Measurements from ENCODE around the gene BRPF1.

The BRPF1 gene

DNA sequence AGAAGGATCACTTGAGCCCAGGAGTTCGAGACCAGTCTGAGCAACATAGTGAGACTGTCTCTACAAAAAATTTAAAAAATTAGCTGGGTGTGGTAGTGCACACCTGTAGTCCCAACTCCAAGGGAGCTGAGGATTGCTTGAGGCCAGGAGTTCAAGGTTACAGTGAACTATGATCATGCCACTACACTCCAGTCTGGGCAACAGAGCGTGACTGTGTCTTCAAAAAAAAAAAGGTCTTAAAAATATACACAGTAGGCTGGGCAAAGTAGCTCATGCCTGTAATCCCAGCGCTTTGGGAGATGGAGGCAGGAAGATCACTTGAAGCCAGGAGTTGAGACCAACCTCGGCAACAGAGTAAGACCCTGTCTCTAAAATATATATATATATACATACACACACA lies 49.4 kb downstream of the BRPF1 start:
- H2BK5ac ChIP-seq (ENCODE audit: low read depth, low read length, poor library complexity, severe bottlenecking), result no peak overlapping the region
- H3K14ac ChIP-seq (ENCODE audit: low read length in 2 of 2), result no peak overlapping the region
- no peak overlapping the region for H3K23ac ChIP-seq (ENCODE audit: low read length in 2 of 2)
- peaks cover 6% of the 10 kb centered on the region for H3K79me1 ChIP-seq (replicated peaks; ENCODE audit: low read length, poor library complexity, severe bottlenecking)
- H2AK5ac ChIP-seq (ENCODE audit: low read length, severe bottlenecking), result no peak overlapping the region
- H2BK12ac ChIP-seq (ENCODE audit: low read length in 2 of 2), result no peak overlapping the region
- 94% methylated on average over 4 of the region's 4 CpGs for WGBS
- no peak overlapping the region for H3K4ac ChIP-seq (ENCODE audit: low read depth in 1 of 2, low read length in 2 of 2)
- DNase-seq, result no peak
- no peak overlapping the region for H4K91ac ChIP-seq (ENCODE audit: low read length)
- no peaks in the 10 kb centered on the region for H3K9me3 ChIP-seq (ENCODE audit: control insufficient read depth, low read length)
- no peak overlapping the region for H2BK15ac ChIP-seq (ENCODE audit: low read depth, poor library complexity, severe bottlenecking)
- H3K36me3 ChIP-seq (ENCODE audit: control insufficient read depth in 1 of 2, insufficient read depth in 2 of 2, low read depth in 1 of 2, low read length in 2 of 2), result peaks cover 40 to 58% of the 10 kb centered on the region in 2 experiments
- H3K4me3 ChIP-seq (ENCODE audit: insufficient read depth in 1 of 2, low read depth in 1 of 2, low read length in 2 of 2), result no peak overlapping the region
- no peak overlapping the region for H2AFZ ChIP-seq (ENCODE audit: low read depth, low read length)
- no peak overlapping the region for H3K4me2 ChIP-seq (ENCODE audit: low read length, poor library complexity, severe bottlenecking)
- H4K8ac ChIP-seq (ENCODE audit: low read length), result no peak overlapping the region
- no peak overlapping the region for H3K9ac ChIP-seq (ENCODE audit: low read length)
- H3K4me1 ChIP-seq (ENCODE audit: control insufficient read depth, insufficient read depth, low read depth, low read length), result peaks cover 2% of the 10 kb centered on the region
- H3K18ac ChIP-seq (ENCODE audit: low read depth in 1 of 2, low read length in 2 of 2), result no peak overlapping the region
- H3K27me3 ChIP-seq (ENCODE audit: control insufficient read depth in 1 of 2, insufficient read depth in 1 of 2, low read length in 2 of 2), result no peaks in the 10 kb centered on the region
- H3K27ac ChIP-seq (ENCODE audit: low read length, poor library complexity, severe bottlenecking), result no peak overlapping the region
- H2BK120ac ChIP-seq (ENCODE audit: low read depth, low read length), result no peak overlapping the region

DNA sequence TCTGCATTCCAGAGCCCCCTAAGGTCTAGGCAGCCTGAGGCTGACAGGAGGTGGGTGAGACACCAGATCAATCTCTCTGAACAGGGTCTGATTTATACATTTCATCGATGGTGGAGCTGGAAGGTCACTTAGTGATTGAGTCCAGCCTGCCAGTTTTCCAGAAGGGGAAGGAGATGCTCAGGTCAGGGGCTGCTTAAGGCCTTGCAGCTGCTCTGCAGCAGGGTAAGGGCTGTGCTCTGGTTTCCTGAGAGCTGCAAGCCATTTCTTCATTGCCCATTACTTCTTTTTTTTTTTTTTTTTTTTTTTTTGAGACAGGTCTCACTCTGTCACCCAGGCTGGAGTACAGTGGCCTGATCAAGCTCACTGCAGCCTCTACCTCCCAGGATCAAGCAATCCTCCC lies 50.0 kb downstream of the BRPF1 start:
- H3K4ac ChIP-seq (ENCODE audit: low read depth in 1 of 2, low read length in 2 of 2), result no peak overlapping the region
- H3K27me3 ChIP-seq (ENCODE audit: control insufficient read depth in 1 of 2, insufficient read depth in 1 of 2, low read length in 2 of 2), result no peaks in the 10 kb centered on the region
- H3K36me3 ChIP-seq (ENCODE audit: control insufficient read depth in 1 of 2, insufficient read depth in 2 of 2, low read depth in 1 of 2, low read length in 2 of 2), result peaks cover 45 to 64% of the 10 kb centered on the region in 2 experiments
- no peak overlapping the region for H4K8ac ChIP-seq (ENCODE audit: low read length)
- H3K18ac ChIP-seq (ENCODE audit: low read depth in 1 of 2, low read length in 2 of 2), result no peak overlapping the region
- no peak overlapping the region for H2BK15ac ChIP-seq (ENCODE audit: low read depth, poor library complexity, severe bottlenecking)
- H3K9me3 ChIP-seq (ENCODE audit: control insufficient read depth, low read length), result no peaks in the 10 kb centered on the region
- H3K23ac ChIP-seq (ENCODE audit: low read length in 2 of 2), result no peak overlapping the region
- peaks cover 2% of the 10 kb centered on the region for H3K4me1 ChIP-seq (ENCODE audit: control insufficient read depth, insufficient read depth, low read depth, low read length)
- H3K79me1 ChIP-seq (replicated peaks; ENCODE audit: low read length, poor library complexity, severe bottlenecking), result peaks cover 7% of the 10 kb centered on the region
- H2AFZ ChIP-seq (ENCODE audit: low read depth, low read length), result no peak overlapping the region
- H3K4me3 ChIP-seq (ENCODE audit: insufficient read depth in 1 of 2, low read depth in 1 of 2, low read length in 2 of 2), result no peak overlapping the region
- no peak overlapping the region for H4K91ac ChIP-seq (ENCODE audit: low read length)
- no peak overlapping the region for H2BK5ac ChIP-seq (ENCODE audit: low read depth, low read length, poor library complexity, severe bottlenecking)
- H3K14ac ChIP-seq (ENCODE audit: low read length in 2 of 2), result no peak overlapping the region
- no peak overlapping the region for H3K4me2 ChIP-seq (ENCODE audit: low read length, poor library complexity, severe bottlenecking)
- no peak overlapping the region for H2BK120ac ChIP-seq (ENCODE audit: low read depth, low read length)
- H3K9ac ChIP-seq (ENCODE audit: low read length), result no peak overlapping the region
- no peak overlapping the region for H2BK12ac ChIP-seq (ENCODE audit: low read length in 2 of 2)
- H3K27ac ChIP-seq (ENCODE audit: low read length, poor library complexity, severe bottlenecking), result no peak overlapping the region
- DNase-seq, result no peak
- 100% methylated on average over 1 of the region's 1 CpG for WGBS
- H2AK5ac ChIP-seq (ENCODE audit: low read length, severe bottlenecking), result no peak overlapping the region

GRCh38 chr3:9781978-9782603 lies 50.6 kb downstream of the BRPF1 start:
- Histone ChIP-seq H2AFZ (ENCODE audit: low read depth, low read length) (no peak overlapping the region), H3K4ac (ENCODE audit: low read depth in 1 of 2, low read length in 2 of 2) (no peak overlapping the region), H3K9me3 (ENCODE audit: control insufficient read depth, low read length) (no peaks in the 10 kb centered on the region)

GRCh38 chr3:9782770-9783169 lies 51.2 kb downstream of the BRPF1 start:
- Histone ChIP-seq H2BK5ac (ENCODE audit: low read depth, low read length, poor library complexity, severe bottlenecking) (no peak overlapping the region), H3K36me3 (ENCODE audit: control insufficient read depth in 1 of 2, insufficient read depth in 2 of 2, low read depth in 1 of 2, low read length in 2 of 2) (peaks cover 52 to 76% of the 10 kb centered on the region in 2 experiments)
- WGBS, result 100% methylated on average over 2 of the region's 3 CpGs

More at GRCh38 chr3:9781978-9782603, 50.6 kb downstream of the BRPF1 start:
- Histone ChIP-seq H3K14ac (ENCODE audit: low read length in 2 of 2) (no peak overlapping the region), H3K4me2 (ENCODE audit: low read length, poor library complexity, severe bottlenecking) (no peak overlapping the region), H3K18ac (ENCODE audit: low read depth in 1 of 2, low read length in 2 of 2) (no peak overlapping the region), H3K27ac (ENCODE audit: low read length, poor library complexity, severe bottlenecking) (no peak overlapping the region), H3K4me3 (ENCODE audit: insufficient read depth in 1 of 2, low read depth in 1 of 2, low read length in 2 of 2) (no peak overlapping the region), H3K79me1 (replicated peaks; ENCODE audit: low read length, poor library complexity, severe bottlenecking) (peaks cover 9% of the 10 kb centered on the region), H3K4me1 (ENCODE audit: control insufficient read depth, insufficient read depth, low read depth, low read length) (peaks cover 2% of the 10 kb centered on the region), H3K23ac (ENCODE audit: low read length in 2 of 2) (no peak overlapping the region), H4K8ac (ENCODE audit: low read length) (no peak overlapping the region), H2BK5ac (ENCODE audit: low read depth, low read length, poor library complexity, severe bottlenecking) (no peak overlapping the region), H2BK12ac (ENCODE audit: low read length in 2 of 2) (no peak overlapping the region), H3K27me3 (ENCODE audit: control insufficient read depth in 1 of 2, insufficient read depth in 1 of 2, low read length in 2 of 2) (no peaks in the 10 kb centered on the region), H4K91ac (ENCODE audit: low read length) (no peak overlapping the region), H3K9ac (ENCODE audit: low read length) (no peak overlapping the region), H2BK15ac (ENCODE audit: low read depth, poor library complexity, severe bottlenecking) (no peak overlapping the region), H2AK5ac (ENCODE audit: low read length, severe bottlenecking) (no peak overlapping the region), H3K36me3 (ENCODE audit: control insufficient read depth in 1 of 2, insufficient read depth in 2 of 2, low read depth in 1 of 2, low read length in 2 of 2) (peaks cover 49 to 69% of the 10 kb centered on the region in 2 experiments), H2BK120ac (ENCODE audit: low read depth, low read length) (no peak overlapping the region)
- WGBS, result 88% methylated on average over 3 of the region's 3 CpGs
- no peak for DNase-seq

More at GRCh38 chr3:9782770-9783169, 51.2 kb downstream of the BRPF1 start:
- H3K4me1 ChIP-seq (ENCODE audit: control insufficient read depth, insufficient read depth, low read depth, low read length), result peaks cover 2% of the 10 kb centered on the region
- no peak overlapping the region for H4K8ac ChIP-seq (ENCODE audit: low read length)
- no peak overlapping the region for H3K4me3 ChIP-seq (ENCODE audit: insufficient read depth in 1 of 2, low read depth in 1 of 2, low read length in 2 of 2)
- no peak overlapping the region for H3K4me2 ChIP-seq (ENCODE audit: low read length, poor library complexity, severe bottlenecking)
- no peak overlapping the region for H4K91ac ChIP-seq (ENCODE audit: low read length)
- no peak overlapping the region for H3K14ac ChIP-seq (ENCODE audit: low read length in 2 of 2)
- H3K9me3 ChIP-seq (ENCODE audit: control insufficient read depth, low read length), result no peaks in the 10 kb centered on the region
- H3K4ac ChIP-seq (ENCODE audit: low read depth in 1 of 2, low read length in 2 of 2), result no peak overlapping the region
- no peak overlapping the region for H3K9ac ChIP-seq (ENCODE audit: low read length)
- H3K27ac ChIP-seq (ENCODE audit: low read length, poor library complexity, severe bottlenecking), result no peak overlapping the region
- H2AFZ ChIP-seq (ENCODE audit: low read depth, low read length), result no peak overlapping the region
- DNase-seq, result no peak
- no peak overlapping the region for H3K23ac ChIP-seq (ENCODE audit: low read length in 2 of 2)
- no peak overlapping the region for H2BK12ac ChIP-seq (ENCODE audit: low read length in 2 of 2)
- H2AK5ac ChIP-seq (ENCODE audit: low read length, severe bottlenecking), result no peak overlapping the region
- H3K27me3 ChIP-seq (ENCODE audit: control insufficient read depth in 1 of 2, insufficient read depth in 1 of 2, low read length in 2 of 2), result no peaks in the 10 kb centered on the region
- no peak overlapping the region for H2BK15ac ChIP-seq (ENCODE audit: low read depth, poor library complexity, severe bottlenecking)
- peaks cover 9% of the 10 kb centered on the region for H3K79me1 ChIP-seq (replicated peaks; ENCODE audit: low read length, poor library complexity, severe bottlenecking)
- no peak overlapping the region for H3K18ac ChIP-seq (ENCODE audit: low read depth in 1 of 2, low read length in 2 of 2)
- H2BK120ac ChIP-seq (ENCODE audit: low read depth, low read length), result no peak overlapping the region

All from mesenchymal stem cell (in vitro differentiated cells and primary cell).